GM19395 (cell line): ENCODE results near the gene NT5C3A.
"Not testable (repeated sequence)": the region's sequence is repeated elsewhere in the genome, so short reads cannot be mapped to it uniquely, and the experiment has no call there.

Experiments used
- ATAC-seq: cut with Tn5 transposase; IDR thresholded peaks from one replicate; pipeline ENCODE4 v1.9.1; 2021; ENCODE audit warnings: mild to moderate bottlenecking, moderate library complexity; ENCODE audit not compliant: unreplicated experiment

NT5C3A gene

GRCh38 chr7:33062023-33062781 is at the start of gene NT5C3A:
NT5C3A (minus strand) TSS chr7:33062776; CDS start chr7:33062705, 71 bp downstream.
- ATAC-seq: peak; percentile 49

- ATAC-seq: no peak
Observed at GRCh38 chr7:33111614-33112013, 49.0 kb upstream of the NT5C3A start.

GRCh38 chr7:33109758-33110238 is 47.2 kb upstream of the NT5C3A start:
- no peak for ATAC-seq

- ATAC-seq: peak; percentile 78
Observed at GRCh38 chr7:33109005-33109757, 46.6 kb upstream of the NT5C3A start, which contains the start of gene RP9. RP9 (minus strand) TSS chr7:33109404; CDS start chr7:33109372, 32 bp downstream.

- ATAC-seq: peak; percentile 40
Observed at GRCh38 chr7:33108554-33109004, 46.0 kb upstream of the NT5C3A start.

- ATAC-seq: peak; percentile 57
Observed at GRCh38 chr7:33107136-33108066, 44.8 kb upstream of the NT5C3A start.

- ATAC-seq: no peak
Observed at GRCh38 chr7:33101906-33102305, 39.3 kb upstream of the NT5C3A start.

- no peak for ATAC-seq
Observed at GRCh38 chr7:33100770-33101169, 38.2 kb upstream of the NT5C3A start.

GRCh38 chr7:33099154-33099940 is 36.8 kb upstream of the NT5C3A start:
- no peak for ATAC-seq

GRCh38 chr7:33094745-33095275 is 32.2 kb upstream of the NT5C3A start:
- not testable (repeated sequence) for ATAC-seq

GRCh38 chr7:33093266-33093665 is 30.7 kb upstream of the NT5C3A start:
- no peak for ATAC-seq

- no peak for ATAC-seq
Observed at GRCh38 chr7:33091641-33092191, 29.1 kb upstream of the NT5C3A start.

GRCh38 chr7:33091111-33091531 is 28.5 kb upstream of the NT5C3A start:
- ATAC-seq: no peak

GRCh38 chr7:33089142-33089541 is 26.6 kb upstream of the NT5C3A start:
- no peak for ATAC-seq

GRCh38 chr7:33087858-33088257 is 25.3 kb upstream of the NT5C3A start:
- no peak for ATAC-seq

- no peak for ATAC-seq
Observed at GRCh38 chr7:33087356-33087755, 24.8 kb upstream of the NT5C3A start.

GRCh38 chr7:33079763-33080690 is 17.5 kb upstream of the NT5C3A start:
- ATAC-seq: no peak

- ATAC-seq: no peak
Observed at GRCh38 chr7:33079096-33079495, 16.5 kb upstream of the NT5C3A start.
